GM18498 (cell line): ENCODE measurements around the gene COG4.

ENCODE experiments used
- ATAC-seq: cut with Tn5 transposase; IDR thresholded peaks from one replicate; pipeline ENCODE4 v1.9.1; 2021; ENCODE audit warnings: mild to moderate bottlenecking, moderate library complexity; ENCODE audit not compliant: unreplicated experiment

COG4 gene

GRCh38 chr16:70434484-70435260 lies 88.7 kb downstream of the COG4 start:
- ATAC-seq: no peak

DNA sequence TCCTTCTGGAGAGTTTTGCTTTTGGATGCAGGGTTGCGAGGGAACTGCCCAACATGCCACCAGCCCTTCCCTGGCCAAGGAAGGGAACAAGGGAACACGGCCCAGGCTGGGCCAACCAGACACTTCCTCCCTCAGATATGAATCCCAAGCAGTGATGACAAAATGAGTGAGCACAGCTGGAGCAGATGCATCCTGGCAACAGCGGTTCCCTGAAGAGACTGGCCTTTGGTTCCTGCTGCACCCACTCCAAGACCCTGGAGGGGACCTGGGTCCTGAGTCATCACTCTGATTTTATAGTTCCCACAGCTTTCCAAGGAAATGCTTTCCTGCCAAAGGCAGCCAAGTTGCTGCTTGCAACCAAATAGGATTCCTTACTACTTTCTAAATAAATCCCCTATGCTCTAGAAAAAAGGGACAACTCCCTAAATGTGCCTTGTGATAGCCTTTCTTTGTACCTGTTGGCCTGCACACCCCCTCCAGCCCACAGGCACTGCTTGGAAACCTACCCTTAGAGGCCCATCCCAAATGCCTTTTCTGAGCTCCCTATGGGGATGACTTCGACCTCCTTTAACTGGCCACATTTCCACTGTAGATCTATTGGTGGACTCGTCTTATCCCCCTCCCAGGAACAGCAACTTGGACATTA lies 89.8 kb downstream of the COG4 start:
- ATAC-seq: no peak

DNA sequence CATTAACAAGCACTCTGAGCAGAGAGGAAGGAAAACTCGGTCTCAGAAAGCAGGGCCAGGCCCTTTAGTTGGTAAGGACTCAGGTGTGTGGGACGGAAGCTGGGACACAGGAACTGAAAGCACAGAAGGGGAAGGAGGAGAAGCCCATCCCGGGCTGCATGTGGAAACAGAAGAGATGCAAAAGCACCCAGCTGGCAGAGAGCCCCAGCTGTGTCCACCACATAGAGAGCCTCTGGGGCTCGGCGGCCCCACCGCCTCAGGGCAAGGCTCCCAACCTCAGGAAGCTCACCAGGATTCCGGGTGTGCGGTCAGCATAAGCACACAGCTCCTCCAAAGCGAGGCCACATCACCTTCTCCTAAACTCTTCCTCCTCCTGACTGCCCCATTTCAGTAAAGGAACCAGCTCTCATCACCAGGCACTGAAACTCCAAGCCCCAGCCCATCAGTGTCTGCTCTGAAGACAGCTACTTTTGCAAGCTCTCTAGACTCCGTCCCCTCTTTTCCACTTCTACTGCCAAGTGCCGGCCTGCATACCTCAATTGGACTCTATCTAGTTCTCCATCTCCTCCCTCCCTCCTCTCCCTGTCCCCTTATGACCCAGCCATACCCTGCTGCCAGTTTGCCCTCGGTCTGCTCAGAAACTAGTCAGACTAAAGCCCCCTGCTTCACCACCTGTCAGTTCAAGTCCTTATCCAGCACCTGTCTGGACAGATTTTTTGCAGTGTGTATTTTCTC lies 90.5 kb downstream of the COG4 start:
- ATAC-seq: no peak

GRCh38 chr16:70432356-70432722 lies 91.0 kb downstream of the COG4 start:
- ATAC-seq: no peak

- peak; percentile 50 for ATAC-seq
These were observed 92.5 kb downstream of the COG4 start for GRCh38 chr16:70430667-70431536.
